Activated CD4-positive, alpha-beta memory T cell treated with anti-CD3 and anti-CD28 coated beads for 36 hours (primary cell): ENCODE results near the gene DND1. TPM values are rescaled to one million over a fixed set of nuclear protein-coding genes. Genes with fewer than 3 reads are reported as not detected.
"Not testable (repeated sequence)": the region's sequence is repeated elsewhere in the genome, so short reads cannot be mapped to it uniquely, and the experiment has no call there.

Experiments used
- CTCF ChIA-PET: fragments of 350-600 bp; sonication (Branson Sonifier 250); formaldehyde crosslinking; loops from one replicate; lab custom pipeline; 2021; ENCODE audit warnings: antibody characterized with exemption, inconsistent platforms; lab: Charles Lee
- POLR2A ChIA-PET: fragments of 350-600 bp; sonication (Branson Sonifier 250); formaldehyde crosslinking; loops from one replicate; lab custom pipeline; 2021; ENCODE audit warnings: antibody characterized with exemption; lab: Charles Lee
- DNase-seq: peaks from one replicate; pipeline ENCODE4 v3.0.0-alpha.2; 2020
- H3K27ac Mint-ChIP-seq: one replicate; pipeline ENCODE4 v1.8.0; 2021; ENCODE audit warnings: mixed read lengths
- H3K27me3 Mint-ChIP-seq: one replicate; pipeline ENCODE4 v1.8.0; 2021; ENCODE audit warnings: mixed read lengths
- H3K36me3 Mint-ChIP-seq: one replicate; pipeline ENCODE4 v1.8.0; 2021; ENCODE audit warnings: mixed read lengths
- H3K4me1 Mint-ChIP-seq: one replicate; pipeline ENCODE4 v1.8.0; 2021; ENCODE audit warnings: low read depth, mixed read lengths
- H3K4me3 Mint-ChIP-seq: one replicate; pipeline ENCODE4 v1.8.0; 2021; ENCODE audit warnings: mild to moderate bottlenecking, mixed read lengths
- H3K9me3 Mint-ChIP-seq: one replicate; pipeline ENCODE4 v1.8.0; 2021; ENCODE audit warnings: mixed read lengths
- intact Hi-C: fragments of 100-400 bp; cut with micrococcal nuclease; formaldehyde crosslinking; loops from one replicate; pipeline ENCODE4 v1.15.1; 2023
- total RNA-seq, 2 experiments: library from RNA; stranded (reverse); gene quantifications; one replicate each; pipeline ENCODE4 v1.2.3, GENCODE V29; 2021

DND1 gene
- total RNA-seq, 2 experiments from 2014 or later: 2.3 to 2.5 TPM

- ChIA-PET POLR2A (interaction anchor here (1.6 kb wide), 1 partner anchor 18 kb away, joined by 4 read pairs; no protein-coding TSS in a partner anchor), CTCF (no interaction called here)
- Mint-ChIP-seq H3K36me3 (peaks cover 62% of the 10 kb centered on the region), H3K9me3 (no peaks in the 10 kb centered on the region), H3K27me3 (no peaks in the 10 kb centered on the region), H3K4me3 (no peak overlapping the region), H3K27ac (no peak overlapping the region), H3K4me1 (peaks cover 6% of the 10 kb centered on the region)
- peak; percentile 45 for DNase-seq
- intact Hi-C loops: no loop called here
Observed at GRCh38 chr5:140672455-140673186, 755 bp downstream of the DND1 start.

GRCh38 chr5:140671472-140672125 lies 1.8 kb downstream of the DND1 start:
- ChIA-PET CTCF (no interaction called here), POLR2A (no interaction called here)
- H3K9me3 Mint-ChIP-seq: no peaks in the 10 kb centered on the region
- peaks cover 17% of the 10 kb centered on the region for H3K4me1 Mint-ChIP-seq
- no peak overlapping the region for H3K4me3 Mint-ChIP-seq
- no peaks in the 10 kb centered on the region for H3K27me3 Mint-ChIP-seq
- intact Hi-C loops: no loop called here
- DNase-seq: no peak
- peaks cover 61% of the 10 kb centered on the region for H3K36me3 Mint-ChIP-seq
- no peak overlapping the region for H3K27ac Mint-ChIP-seq

GRCh38 chr5:140671035-140671434 lies 2.3 kb downstream of the DND1 start:
- Mint-ChIP-seq H3K36me3 (peaks cover 59% of the 10 kb centered on the region), H3K4me1 (peaks cover 21% of the 10 kb centered on the region)
- H3K27me3 Mint-ChIP-seq, DNase-seq, CTCF ChIA-PET, H3K9me3 Mint-ChIP-seq, intact Hi-C loops, H3K4me3 Mint-ChIP-seq, H3K27ac Mint-ChIP-seq: not testable (repeated sequence)
- POLR2A ChIA-PET: interaction anchor here (0.6 kb wide), 1 partner anchor 23 kb away, joined by 3 read pairs; the partner anchor contains the start of gene IK

GRCh38 chr5:140664359-140665119 lies 8.8 kb downstream of the DND1 start, which contains the start of gene WDR55:
WDR55 (plus strand) TSS chr5:140664904; CDS start chr5:140664913, 9 bp downstream.
- Mint-ChIP-seq H3K27ac (peak within 1 kb of the TSS; percentile 94), H3K9me3 (no peaks in the 10 kb centered on the region), H3K36me3 (peaks cover 61% of the 10 kb centered on the region), H3K4me1 (peaks cover 27% of the 10 kb centered on the region), H3K27me3 (no peaks in the 10 kb centered on the region), H3K4me3 (peak within 1 kb of the TSS; percentile 99)
- peak; percentile 98 for DNase-seq
- ChIA-PET CTCF (interaction anchor here (1.3 to 2.9 kb wide), 3 partner anchors 12 to 301 kb away, joined by 3 to 11 read pairs (median 4); partner anchors contain the start of genes HARS1 and HARS2), POLR2A (interaction anchor here (0.9 to 3.9 kb wide), 10 partner anchors 17 to 263 kb away, joined by 3 to 29 read pairs (median 5); partner anchors contain the start of genes ANKHD1, EIF4EBP3, HARS1 and HARS2)
- intact Hi-C loops: loop anchor here (1.0 kb wide), 5 partner anchors 17 to 263 kb away; partner anchors contain the start of genes ANKHD1, HARS1, HARS2 and IK

GRCh38 chr5:140664030-140664358 lies 9.4 kb downstream of the DND1 start:
- CTCF ChIA-PET: interaction anchor here (1.3 to 2.9 kb wide), 3 partner anchors 12 to 300 kb away, joined by 3 to 11 read pairs (median 4); partner anchors contain the start of genes HARS1 and HARS2
- POLR2A ChIA-PET: interaction anchor here (0.9 to 3.9 kb wide), 6 partner anchors 17 to 263 kb away, joined by 4 to 29 read pairs (median 6); partner anchors contain the start of genes ANKHD1, EIF4EBP3, HARS1 and HARS2
- Mint-ChIP-seq H3K36me3 (peaks cover 61% of the 10 kb centered on the region), H3K27me3 (no peaks in the 10 kb centered on the region), H3K9me3 (no peaks in the 10 kb centered on the region), H3K27ac (peak overlapping the region; percentile 94), H3K4me3 (peak overlapping the region; percentile 99), H3K4me1 (peaks cover 27% of the 10 kb centered on the region)
- intact Hi-C loops: loop anchor here (1.0 kb wide), 5 partner anchors 17 to 263 kb away; partner anchors contain the start of genes ANKHD1, HARS1, HARS2 and IK
- DNase-seq: no peak

GRCh38 chr5:140660371-140660770 lies 13.0 kb downstream of the DND1 start:
- H3K27ac Mint-ChIP-seq, POLR2A ChIA-PET, DNase-seq, intact Hi-C loops, CTCF ChIA-PET, H3K27me3 Mint-ChIP-seq, H3K4me1 Mint-ChIP-seq, H3K4me3 Mint-ChIP-seq, H3K9me3 Mint-ChIP-seq: not testable (repeated sequence)
- peaks cover 64% of the 10 kb centered on the region for H3K36me3 Mint-ChIP-seq

GRCh38 chr5:140658870-140659269 lies 14.5 kb downstream of the DND1 start:
- peaks cover 4% of the 10 kb centered on the region for H3K4me1 Mint-ChIP-seq
- no peaks in the 10 kb centered on the region for H3K27me3 Mint-ChIP-seq
- H3K36me3 Mint-ChIP-seq: peaks cover 73% of the 10 kb centered on the region
- no peaks in the 10 kb centered on the region for H3K9me3 Mint-ChIP-seq
- intact Hi-C loops: no loop called here
- H3K4me3 Mint-ChIP-seq: no peak overlapping the region
- ChIA-PET POLR2A (no interaction called here), CTCF (no interaction called here)
- no peak for DNase-seq
- no peak overlapping the region for H3K27ac Mint-ChIP-seq

- DNase-seq: no peak
- Mint-ChIP-seq H3K4me1 (peaks cover 35% of the 10 kb centered on the region), H3K4me3 (peak overlapping the region; percentile 100), H3K36me3 (peaks cover 38% of the 10 kb centered on the region), H3K27ac (peak overlapping the region; percentile 98), H3K27me3 (no peaks in the 10 kb centered on the region), H3K9me3 (no peaks in the 10 kb centered on the region)
- ChIA-PET POLR2A (interaction anchor here (0.7 to 2.8 kb wide), 19 partner anchors 8 to 245 kb away, joined by 3 to 29 read pairs (median 5); partner anchors contain the start of genes ANKHD1, APBB3, EIF4EBP3 and HARS1), CTCF (interaction anchor here (0.6 to 2.5 kb wide), 15 partner anchors 9 to 407 kb away, joined by 3 to 18 read pairs (median 3); partner anchors contain the start of genes APBB3, CD14, EIF4EBP3 and SLC35A4)
- intact Hi-C loops: loop anchor here (1.0 kb wide), 4 partner anchors 8 to 53 kb away; partner anchors contain the start of genes HARS1, HARS2, TMCO6 and WDR55
Observed at GRCh38 chr5:140647042-140647419, 26.3 kb downstream of the DND1 start.

- Mint-ChIP-seq H3K4me3 (no peak overlapping the region), H3K27ac (no peak overlapping the region), H3K4me1 (peaks cover 47% of the 10 kb centered on the region), H3K27me3 (no peaks in the 10 kb centered on the region), H3K36me3 (peaks cover 35% of the 10 kb centered on the region), H3K9me3 (no peaks in the 10 kb centered on the region)
- no peak for DNase-seq
- ChIA-PET POLR2A (interaction anchor here (1.0 kb wide), 1 partner anchor 57 kb away, joined by 3 read pairs; the partner anchor contains the start of gene ZMAT2), CTCF (interaction anchor here (1.1 to 1.6 kb wide), 2 partner anchors 269 to 270 kb away, joined by 3 to 4 read pairs; no protein-coding TSS in a partner anchor)
- intact Hi-C loops: no loop called here
Observed at GRCh38 chr5:140642718-140643117, 30.7 kb downstream of the DND1 start.

GRCh38 chr5:140641716-140642115 lies 31.7 kb downstream of the DND1 start:
- Mint-ChIP-seq H3K4me1 (peaks cover 45% of the 10 kb centered on the region), H3K4me3 (no peak overlapping the region), H3K36me3 (peaks cover 35% of the 10 kb centered on the region), H3K27ac (no peak overlapping the region), H3K27me3 (no peaks in the 10 kb centered on the region), H3K9me3 (no peaks in the 10 kb centered on the region)
- intact Hi-C loops: no loop called here
- POLR2A ChIA-PET: no interaction called here
- DNase-seq: no peak
- CTCF ChIA-PET: interaction anchor here (0.5 to 1.6 kb wide), 2 partner anchors 73 to 269 kb away, joined by 3 to 4 read pairs; no protein-coding TSS in a partner anchor
